GM19043 (cell line): ENCODE results near the gene ZNF865.

Experiments
- ATAC-seq: cut with Tn5 transposase; IDR thresholded peaks from one replicate; pipeline ENCODE4 v1.9.1; 2021; ENCODE audit warnings: low read depth; ENCODE audit not compliant: unreplicated experiment

The ZNF865 gene

DNA sequence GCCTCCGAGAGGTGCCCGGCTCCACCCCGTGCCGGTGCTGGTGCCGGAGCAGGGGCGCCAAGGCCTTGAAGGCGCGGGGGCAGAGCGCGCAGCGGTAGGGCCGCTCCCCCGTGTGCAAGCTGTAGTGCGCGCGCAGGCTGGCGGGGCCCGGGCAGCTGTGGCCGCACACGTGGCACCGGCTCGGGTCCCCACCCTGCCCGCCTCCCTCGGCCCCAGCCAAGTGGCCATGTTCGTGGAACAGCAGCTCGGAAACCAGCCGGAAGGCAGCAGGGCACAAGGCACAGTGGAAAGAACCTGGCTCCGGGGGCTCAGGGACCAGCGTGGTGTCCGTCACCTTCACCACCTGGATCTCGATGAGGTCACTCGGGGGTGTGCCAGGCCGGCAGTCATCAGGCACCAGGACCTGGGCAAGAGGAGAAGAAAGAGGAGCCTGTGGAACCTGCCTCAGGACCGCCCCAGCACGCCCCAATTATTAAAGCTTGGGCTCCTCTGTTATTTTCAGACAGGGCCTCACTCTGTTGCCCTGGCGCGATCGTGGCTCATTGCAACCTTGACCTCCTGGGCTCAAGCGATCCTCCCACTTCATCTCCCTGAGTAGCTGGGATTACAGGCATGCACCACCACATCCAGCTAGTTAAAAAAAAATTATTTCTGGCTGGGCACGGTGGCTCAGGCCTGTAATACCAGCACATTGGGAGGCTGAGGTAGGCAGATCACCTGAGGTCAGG, 17.0 kb downstream of the ZNF865 start:
- no peak for ATAC-seq

DNA sequence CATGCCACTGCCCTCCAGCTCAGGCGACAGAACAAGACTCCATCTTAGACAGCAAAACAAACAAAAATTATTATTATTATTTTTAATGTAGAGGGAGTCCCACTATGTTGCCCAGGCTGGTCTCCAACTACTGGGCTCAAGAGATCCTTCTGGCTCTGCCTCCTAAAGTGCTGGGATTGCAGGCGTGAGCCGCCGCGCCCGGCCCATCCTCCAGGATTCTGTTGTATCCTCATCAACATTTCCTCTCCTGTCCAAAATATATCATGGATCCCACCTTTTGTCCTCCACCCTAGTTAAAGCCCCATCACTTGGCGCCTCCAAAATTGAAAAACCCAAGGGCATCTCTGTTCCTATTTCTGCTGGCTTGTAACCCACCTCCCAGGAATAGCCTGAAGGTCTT, 17.7 kb downstream of the ZNF865 start:
- no peak for ATAC-seq

DNA sequence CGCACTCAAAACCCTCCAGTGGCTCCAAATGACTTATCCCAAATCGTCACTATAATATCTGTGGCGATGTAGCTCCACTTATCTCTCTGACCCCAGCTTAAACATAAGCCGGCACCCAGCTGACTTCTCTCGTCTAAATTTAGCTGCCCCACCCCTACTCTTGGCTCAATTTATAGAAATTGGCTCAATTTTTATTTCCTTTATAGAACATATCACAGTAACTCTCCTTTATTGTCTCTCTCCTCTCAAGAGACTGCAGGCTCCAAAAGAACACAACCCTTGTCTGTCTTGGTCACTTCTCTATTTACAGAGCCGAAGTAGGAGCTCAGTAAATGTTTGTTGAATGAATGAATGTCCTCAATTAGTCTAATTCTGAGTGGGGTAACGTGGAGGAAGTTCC, 18.1 kb downstream of the ZNF865 start:
- ATAC-seq: no peak

DNA sequence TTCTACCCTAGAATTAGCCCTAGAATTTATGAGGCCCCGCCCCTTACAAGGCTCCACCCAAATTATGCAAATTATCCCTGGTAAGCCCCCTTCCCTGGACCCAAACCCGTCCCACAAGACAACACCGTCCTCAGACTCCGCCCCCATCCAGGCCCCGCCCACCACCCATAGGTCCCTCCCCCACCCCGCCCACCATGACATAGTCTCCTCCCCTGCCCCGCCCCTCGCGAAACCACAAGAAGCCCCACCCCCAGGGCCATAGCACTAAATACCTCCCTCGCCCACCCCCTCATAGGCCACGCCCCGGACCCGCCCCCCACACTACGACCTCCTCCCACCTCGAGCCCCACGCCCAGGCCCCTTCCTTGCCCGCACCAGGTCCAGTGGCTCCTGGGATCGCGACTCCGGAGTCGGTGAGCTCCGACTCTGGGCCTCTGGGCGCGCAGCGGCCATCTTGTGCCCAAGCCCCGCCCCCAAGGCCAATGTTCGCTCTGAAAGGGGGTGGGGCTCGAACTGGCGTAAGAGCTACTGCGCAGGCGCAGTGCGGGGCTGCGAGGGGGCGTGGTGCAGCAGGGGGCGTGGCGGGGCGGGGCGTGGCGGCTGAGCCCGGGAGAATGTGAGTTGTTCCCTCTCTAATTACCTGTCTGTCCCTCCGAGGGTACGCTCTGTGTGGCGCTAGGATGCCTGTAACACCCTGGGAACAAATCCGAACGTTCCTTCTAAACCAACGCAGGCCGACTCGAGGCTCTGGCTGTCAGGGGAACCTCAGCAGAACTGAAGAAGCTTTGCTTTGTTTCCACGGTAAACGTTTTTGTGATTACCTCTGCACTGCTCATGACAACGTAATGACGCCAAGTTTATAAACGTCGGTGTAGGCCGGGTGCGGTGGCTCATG, 18.9 kb downstream of the ZNF865 start, which contains the start of gene ZNF784:
ZNF784 (minus strand) TSS at position 458 of the 895 bp plus-strand sequence; CDS start at position 453, 5 bp downstream.
- peak; percentile 41 for ATAC-seq

DNA sequence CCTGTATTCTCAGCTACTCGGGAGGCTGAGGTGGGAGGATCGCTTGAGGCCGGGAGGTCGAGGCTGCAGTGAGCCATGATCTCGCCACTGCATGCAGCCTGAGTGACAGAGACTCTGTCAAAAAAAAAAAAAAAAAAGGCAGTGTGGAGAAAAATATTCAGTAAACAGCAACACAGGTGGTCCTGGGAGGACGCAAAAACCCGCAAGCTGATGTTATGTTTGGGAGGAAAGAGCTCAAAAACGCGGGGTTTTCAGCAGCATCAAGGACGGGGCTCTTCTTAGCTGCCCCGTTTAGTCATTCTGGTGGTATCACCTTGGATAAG, 19.5 kb downstream of the ZNF865 start:
- ATAC-seq: no peak

- no peak for ATAC-seq
Observed at GRCh38 chr19:55626350-55626749, 20.9 kb downstream of the ZNF865 start.

- ATAC-seq: no peak
Observed at GRCh38 chr19:55632463-55632834, 27.0 kb downstream of the ZNF865 start.

- ATAC-seq: no peak
Observed at GRCh38 chr19:55633861-55634260, 28.4 kb downstream of the ZNF865 start.

DNA sequence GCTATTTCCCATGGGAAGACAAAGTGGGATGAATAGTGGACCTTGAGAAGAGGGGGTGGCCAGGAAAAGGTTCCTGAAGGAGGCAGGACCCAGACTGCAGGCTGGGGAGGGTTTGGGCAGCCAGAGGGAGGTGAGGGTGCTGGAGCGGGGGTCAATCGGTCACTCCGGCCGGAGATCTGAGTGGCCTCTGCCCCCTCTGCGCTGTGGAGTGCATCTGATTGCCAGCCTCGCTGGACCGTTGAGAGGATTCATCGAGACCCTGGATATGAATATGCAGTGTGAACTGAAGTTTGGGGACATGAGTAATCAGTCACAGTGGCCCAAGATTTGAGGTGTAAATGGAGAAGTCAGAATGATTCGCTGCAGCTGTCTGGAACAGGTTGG, 29.9 kb downstream of the ZNF865 start:
- ATAC-seq: no peak

- ATAC-seq: no peak
Observed at GRCh38 chr19:55635856-55636440, 30.5 kb downstream of the ZNF865 start.

DNA sequence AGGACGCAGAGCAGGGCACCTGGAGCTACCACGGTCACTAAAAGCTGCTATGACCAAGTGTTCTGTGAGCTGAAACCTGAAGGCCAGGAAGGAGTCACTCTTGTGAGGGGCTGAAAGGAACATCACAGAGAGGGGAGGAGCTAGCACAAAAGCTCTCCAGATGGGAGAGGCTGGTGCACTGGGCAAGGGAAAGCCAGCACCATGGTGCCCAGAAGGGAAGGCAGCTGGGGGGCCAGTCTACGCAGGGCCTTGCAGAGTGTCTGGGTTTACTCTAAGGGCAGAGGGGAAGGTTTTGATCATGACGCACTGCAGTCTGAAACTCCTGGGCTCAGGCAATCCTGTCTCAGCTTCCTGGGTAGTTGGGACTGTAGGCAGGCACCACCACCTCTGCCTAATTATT, 31.3 kb downstream of the ZNF865 start:
- no peak for ATAC-seq

DNA sequence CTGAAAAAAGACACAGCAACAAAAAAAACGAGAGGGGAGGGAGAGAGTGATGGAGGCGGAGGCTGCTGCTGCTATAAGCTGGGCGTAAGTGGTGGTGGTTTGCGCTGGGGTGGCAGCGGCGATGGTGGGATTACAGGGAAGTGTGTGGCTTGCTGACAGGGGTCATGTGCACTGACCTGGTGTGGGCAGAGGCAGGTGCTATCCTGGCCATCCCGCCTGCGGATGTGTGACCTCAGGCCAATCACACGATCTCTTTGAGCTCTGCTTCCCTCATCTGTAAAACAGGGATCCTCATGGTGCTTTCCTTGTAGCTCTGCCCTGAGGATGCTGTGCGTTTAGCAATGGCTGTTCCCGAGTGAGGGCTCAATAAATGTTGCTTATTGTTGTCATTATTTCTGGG, 32.1 kb downstream of the ZNF865 start:
- no peak for ATAC-seq

- ATAC-seq: no peak
Observed at GRCh38 chr19:55638864-55639359, 33.5 kb downstream of the ZNF865 start.

GRCh38 chr19:55640043-55640576, 34.7 kb downstream of the ZNF865 start:
- no peak for ATAC-seq

DNA sequence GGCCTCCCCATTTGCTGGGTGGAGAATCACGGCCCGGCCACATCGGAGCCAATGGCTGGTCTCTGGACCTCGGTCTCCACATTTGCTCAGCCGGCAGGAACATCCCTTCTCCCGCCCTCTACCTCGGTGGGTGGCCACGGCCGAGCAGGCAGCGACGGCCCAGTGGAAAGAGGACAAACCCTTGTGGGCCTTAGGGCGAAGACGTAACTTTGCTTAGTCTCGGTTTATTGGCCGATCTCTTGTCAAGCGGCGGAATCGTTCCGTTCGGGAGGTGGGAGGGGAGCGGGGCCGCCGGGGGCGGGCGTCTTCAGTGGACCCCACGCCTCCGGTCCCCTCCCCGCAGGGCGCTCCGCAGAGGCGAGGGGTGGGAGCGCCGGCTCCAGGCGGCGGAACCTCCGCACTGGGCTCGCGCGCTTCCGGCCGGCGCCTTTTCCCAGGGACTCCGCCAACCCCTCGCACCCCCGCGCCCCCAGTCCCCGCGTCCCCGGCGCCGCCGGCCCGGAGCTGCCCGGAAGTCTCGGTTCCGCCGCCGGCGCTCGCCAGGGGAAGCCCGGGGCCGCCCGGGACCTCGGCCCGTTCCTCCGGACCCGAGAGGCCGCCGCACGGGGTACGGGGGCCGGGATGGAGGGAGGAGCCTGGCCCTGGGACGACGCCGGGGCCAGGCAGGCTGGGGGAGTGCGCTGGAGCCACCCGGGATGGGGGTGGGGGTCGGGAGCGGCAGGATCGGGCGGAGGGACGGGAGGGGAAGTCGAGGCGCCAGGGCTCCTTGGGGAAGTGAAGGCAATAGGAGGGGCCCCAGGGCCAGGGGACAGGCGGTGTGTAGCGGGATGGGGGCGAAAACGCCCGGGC, 35.4 kb downstream of the ZNF865 start, which contains the start of gene ZNF580:
ZNF580 (plus strand) TSS at position 426 of the 849 bp plus-strand sequence. CDS start 1,507 bp downstream, outside the sequence.
- ATAC-seq: no peak

GRCh38 chr19:55641426-55642152, 36.1 kb downstream of the ZNF865 start:
- no peak for ATAC-seq

- ATAC-seq: no peak
Observed at GRCh38 chr19:55642153-55643002, 36.9 kb downstream of the ZNF865 start.
